ENCODE measurements around the gene MAP2K3. TPM values are rescaled to one million over a fixed set of nuclear protein-coding genes. Genes with fewer than 3 reads are reported as not detected.
A peak's percentile ranks its signal among the peaks of the same experiment; 100 is the strongest.
"Not testable (repeated sequence)": the region's sequence is repeated elsewhere in the genome, so short reads cannot be mapped to it uniquely, and the experiment has no call there.

MAP2K3 gene
- total RNA-seq, 1 experiment from 2014 or later: 20.4 TPM

DNA sequence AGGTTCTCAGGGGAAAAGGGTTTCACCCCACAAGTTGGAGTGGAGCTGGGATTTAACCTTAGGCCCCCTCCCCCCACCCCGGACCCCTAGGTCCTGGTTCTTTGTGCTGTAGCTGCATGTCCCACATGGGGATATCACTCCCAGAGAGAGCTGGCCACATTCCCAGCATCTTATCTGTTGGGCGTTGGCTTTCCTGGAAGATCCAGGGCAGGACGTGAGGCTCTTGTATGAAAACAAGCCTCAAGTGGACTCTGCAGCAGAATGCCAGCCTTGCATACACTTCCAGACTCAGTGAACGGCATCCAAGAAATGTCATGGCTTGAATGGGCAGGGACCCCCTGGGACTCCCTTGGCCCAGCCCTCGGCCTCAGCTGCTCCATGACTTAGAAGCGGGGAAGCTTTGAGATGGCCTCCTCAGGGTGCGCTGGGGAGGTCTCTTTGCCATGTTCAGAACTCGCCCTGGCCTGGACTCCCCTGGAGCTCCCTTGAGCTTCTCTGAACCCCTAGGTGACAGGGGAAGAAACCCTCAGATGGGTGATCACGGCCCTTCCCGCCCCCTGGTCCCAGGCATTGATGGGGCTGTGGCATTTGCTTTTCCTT, 62.2 kb downstream of the MAP2K3 start:
- not testable (repeated sequence) for H3K36me3 ChIP-seq; H3K4me1 ChIP-seq; DNase-seq; H3K9me3 ChIP-seq (replicated peaks); H3K4me3 ChIP-seq; H3K27ac ChIP-seq
- peaks cover 12% of the 10 kb centered on the region for H3K27me3 ChIP-seq

DNA sequence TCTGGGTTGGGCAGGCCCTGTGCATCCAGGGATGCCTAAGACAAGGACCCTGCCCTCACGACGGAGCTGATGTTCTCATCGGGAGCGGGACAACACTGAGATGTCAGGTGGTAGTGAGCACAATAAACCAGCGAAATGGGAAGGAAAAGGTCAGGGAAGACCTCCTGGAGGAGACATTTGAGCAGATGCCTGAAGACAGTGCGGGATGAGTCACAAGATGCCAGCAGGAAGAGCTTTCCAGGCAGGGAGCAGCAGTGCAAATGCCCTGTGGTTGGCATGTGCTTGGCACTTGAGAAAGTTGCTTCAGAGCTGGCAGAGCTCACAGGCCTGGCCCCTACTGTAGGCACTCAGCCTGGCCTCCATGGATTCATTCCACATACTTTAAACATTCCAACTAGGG, 63.1 kb downstream of the MAP2K3 start:
- H3K4me1 ChIP-seq; H3K9me3 ChIP-seq (replicated peaks); DNase-seq; H3K27ac ChIP-seq; H3K36me3 ChIP-seq; H3K4me3 ChIP-seq: not testable (repeated sequence)
- H3K27me3 ChIP-seq: peaks cover 19% of the 10 kb centered on the region

DNA sequence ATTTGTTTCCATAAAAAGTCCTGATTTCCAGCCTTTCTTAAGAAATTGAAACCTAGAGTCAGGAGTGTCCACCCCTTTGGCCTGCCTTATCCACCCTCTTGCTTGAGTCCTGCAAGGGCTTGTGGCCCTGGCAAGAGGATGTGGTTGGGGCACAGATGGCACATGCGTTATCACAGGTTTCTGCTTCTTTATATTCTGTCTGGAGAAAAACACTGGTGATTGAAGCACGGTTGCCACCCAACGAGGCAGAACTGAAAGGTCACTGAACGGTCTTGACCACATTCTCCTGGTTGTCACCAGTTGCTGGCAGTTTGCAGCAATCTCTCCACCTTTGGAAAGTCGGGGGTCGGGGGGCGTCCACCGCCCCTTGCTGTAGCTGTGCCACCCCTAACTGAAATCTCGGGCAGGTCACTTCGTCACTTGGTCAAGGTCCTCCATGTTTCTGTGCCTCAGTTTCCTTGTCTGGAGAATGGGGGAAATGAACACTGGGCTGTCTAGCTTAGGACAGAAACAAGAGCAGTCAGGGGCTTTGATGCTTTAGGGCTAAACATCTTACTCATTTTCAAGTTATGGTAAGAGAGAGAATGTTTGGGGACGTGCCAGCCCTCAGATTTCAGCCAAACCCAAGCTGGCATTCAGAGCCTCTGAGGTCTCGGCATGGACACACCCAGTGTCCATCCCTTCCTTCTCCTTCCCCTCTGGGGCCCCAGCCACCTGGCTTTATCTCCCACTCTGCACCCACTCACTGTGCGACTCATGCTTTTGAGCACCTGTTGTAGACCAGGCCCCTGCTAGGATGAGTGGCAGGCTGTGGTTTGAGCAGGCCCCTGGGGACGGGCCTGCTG, 63.8 kb downstream of the MAP2K3 start:
- not testable (repeated sequence) for H3K27ac ChIP-seq

DNA sequence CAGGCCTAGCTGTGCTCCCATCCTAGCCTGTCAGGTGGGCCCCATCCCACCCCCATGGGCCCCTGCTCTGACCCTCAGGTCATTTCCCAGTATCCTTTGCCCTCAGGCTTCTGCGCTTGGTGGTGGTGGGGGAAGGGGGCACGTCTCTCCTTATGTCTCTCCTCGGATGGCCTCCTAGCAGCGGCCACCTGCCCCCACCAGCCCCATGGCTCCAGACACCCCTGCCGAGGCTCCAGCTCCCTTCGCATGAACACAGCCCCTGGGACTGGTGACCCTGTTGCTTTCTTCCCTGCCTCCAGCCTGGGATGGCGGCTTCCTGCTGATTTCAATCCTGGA, 64.4 kb downstream of the MAP2K3 start:
- H3K36me3 ChIP-seq; H3K4me3 ChIP-seq; H3K9me3 ChIP-seq (replicated peaks); H3K4me1 ChIP-seq; H3K27ac ChIP-seq: not testable (repeated sequence)
- DNase-seq: peak in 1 of 2 experiments; percentile 17
- peaks cover 24% of the 10 kb centered on the region for H3K27me3 ChIP-seq

More for the DNA sequence above, 63.8 kb downstream of the MAP2K3 start:
- not testable (repeated sequence) for H3K4me3 ChIP-seq; H3K9me3 ChIP-seq (replicated peaks); H3K4me1 ChIP-seq; H3K36me3 ChIP-seq
- H3K27me3 ChIP-seq: peaks cover 21% of the 10 kb centered on the region
- DNase-seq: peak in 1 of 2 experiments; percentile 58

- peak in 1 of 2 experiments; percentile 27 for DNase-seq
- not testable (repeated sequence) for H3K4me1 ChIP-seq; H3K4me3 ChIP-seq; H3K36me3 ChIP-seq; H3K9me3 ChIP-seq (replicated peaks); H3K27ac ChIP-seq
- H3K27me3 ChIP-seq: peaks cover 24% of the 10 kb centered on the region
Measured at GRCh38 chr17:21349358-21350050, 65.0 kb downstream of the MAP2K3 start.

DNA sequence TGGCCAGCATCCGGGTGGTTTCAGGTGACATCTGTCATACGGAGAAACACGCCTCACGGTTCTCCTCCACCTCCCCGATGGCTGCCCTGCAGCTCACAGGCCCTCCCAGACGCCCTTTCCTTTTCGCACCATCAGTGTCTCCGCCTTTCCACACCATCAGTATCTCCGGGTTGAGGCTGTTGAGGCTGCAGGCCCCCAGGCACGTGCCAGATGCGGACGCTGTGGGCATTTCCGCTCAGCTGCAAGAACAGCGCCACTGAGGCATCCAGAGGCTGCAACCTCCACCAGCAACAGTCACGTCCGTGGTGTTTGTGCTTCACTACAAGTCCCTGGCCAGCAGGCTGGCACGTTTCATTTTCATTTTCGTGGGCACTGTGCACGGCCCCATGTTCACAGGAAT, 66.0 kb downstream of the MAP2K3 start:
- not testable (repeated sequence) for DNase-seq; H3K4me3 ChIP-seq; H3K36me3 ChIP-seq; H3K9me3 ChIP-seq (replicated peaks); H3K4me1 ChIP-seq; H3K27ac ChIP-seq
- peaks cover 19% of the 10 kb centered on the region for H3K27me3 ChIP-seq

DNA sequence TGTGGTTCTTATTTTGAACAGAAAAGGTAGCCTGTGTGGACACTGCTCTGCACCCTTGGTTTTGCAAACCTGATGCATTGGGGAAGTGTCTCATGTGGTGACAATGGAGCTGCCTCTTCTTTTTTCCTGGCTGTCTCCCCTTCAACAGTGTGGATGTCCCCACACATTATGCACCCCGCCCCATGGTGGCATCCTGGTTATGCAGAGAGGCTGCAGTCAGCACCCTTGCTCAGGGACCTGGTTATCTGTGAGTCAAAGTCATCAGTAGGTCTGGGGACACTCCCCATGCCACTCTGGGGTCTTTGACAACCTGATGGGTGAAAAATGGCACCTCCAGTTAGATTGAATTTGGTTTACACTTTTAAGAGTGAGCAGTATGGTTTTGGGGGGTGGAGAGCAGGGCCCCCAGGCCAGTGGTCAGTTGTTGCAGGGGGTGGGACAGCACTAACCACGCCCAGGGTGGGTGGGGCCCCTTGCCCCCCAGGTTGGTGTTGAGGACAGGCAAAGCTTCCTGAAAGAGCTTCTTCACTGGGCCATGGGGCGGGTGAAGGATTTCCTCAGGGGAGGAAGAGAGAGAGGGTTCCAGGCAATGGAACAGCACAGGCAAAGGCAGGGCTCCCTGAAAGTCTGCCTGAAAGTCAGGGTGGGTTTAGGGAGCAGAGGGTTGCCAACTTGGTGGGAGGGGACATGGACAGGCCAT, 67.0 kb downstream of the MAP2K3 start:
- H3K27ac ChIP-seq: no peak overlapping the region
- H3K4me3 ChIP-seq: no peak overlapping the region
- no peak for DNase-seq
- no peaks in the 10 kb centered on the region for H3K4me1 ChIP-seq
- no peaks in the 10 kb centered on the region for H3K36me3 ChIP-seq
- no peaks in the 10 kb centered on the region for H3K9me3 ChIP-seq (replicated peaks)
- peaks cover 19% of the 10 kb centered on the region for H3K27me3 ChIP-seq

DNA sequence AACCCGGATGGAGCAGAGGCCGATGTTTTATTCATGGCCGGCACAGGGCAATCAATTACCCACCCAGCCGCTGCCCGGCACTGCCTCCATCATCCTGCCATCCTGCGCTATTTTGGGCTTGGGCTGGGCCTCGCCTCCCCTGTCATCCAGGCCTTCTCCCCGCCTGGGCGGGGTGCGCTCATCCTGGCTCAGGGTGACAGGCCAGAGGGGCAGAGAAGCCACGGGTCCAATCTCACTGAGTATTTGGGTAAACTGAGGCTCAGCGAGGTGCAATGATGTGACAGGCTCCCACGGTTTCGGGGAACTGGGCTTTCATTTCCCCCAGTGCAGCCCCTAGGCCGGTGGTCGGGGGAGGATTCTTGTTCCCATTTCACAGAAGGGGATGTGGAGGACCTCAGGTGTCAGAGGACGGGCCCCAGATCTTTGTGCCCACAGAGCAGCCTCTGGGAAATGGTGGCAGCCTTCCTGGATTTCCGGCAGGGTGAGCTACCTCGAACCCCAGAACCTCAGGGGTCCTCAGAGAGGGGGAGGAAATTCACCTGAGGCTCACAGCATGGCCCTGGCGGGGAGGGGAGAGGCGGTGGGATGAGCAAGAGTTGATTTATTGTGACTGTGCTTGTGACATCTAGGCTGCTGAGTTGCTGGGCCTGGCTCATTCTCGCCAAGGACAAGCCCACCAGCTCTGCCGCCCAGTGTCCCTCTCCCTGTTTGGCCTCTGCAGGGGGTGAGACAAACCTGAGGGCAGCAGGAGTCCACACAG, 67.9 kb downstream of the MAP2K3 start:
- peak in 1 of 2 experiments; percentile 4 for DNase-seq
- H3K27ac ChIP-seq: no peak overlapping the region
- H3K27me3 ChIP-seq: peaks cover 21% of the 10 kb centered on the region
- no peaks in the 10 kb centered on the region for H3K4me1 ChIP-seq
- no peaks in the 10 kb centered on the region for H3K9me3 ChIP-seq (replicated peaks)
- no peaks in the 10 kb centered on the region for H3K36me3 ChIP-seq
- no peak overlapping the region for H3K4me3 ChIP-seq

DNA sequence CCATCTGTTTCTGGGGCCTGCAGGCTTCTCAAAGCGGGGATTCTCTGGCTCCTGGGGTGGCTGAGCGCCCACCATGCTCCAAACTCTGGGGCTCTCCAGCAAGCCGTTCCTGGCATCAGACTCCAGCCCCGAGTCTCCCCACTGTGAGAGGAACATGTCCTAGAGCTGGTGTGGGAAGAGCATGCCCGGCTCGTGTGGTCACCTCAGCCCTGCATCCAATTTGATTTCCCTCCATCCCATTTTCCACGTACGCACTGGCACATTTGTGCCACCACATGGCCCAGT, 68.4 kb downstream of the MAP2K3 start:
- peak in 1 of 2 experiments; percentile 9 for DNase-seq
- H3K4me1 ChIP-seq: no peaks in the 10 kb centered on the region
- H3K9me3 ChIP-seq (replicated peaks): no peaks in the 10 kb centered on the region
- no peaks in the 10 kb centered on the region for H3K36me3 ChIP-seq
- H3K27ac ChIP-seq: no peak overlapping the region
- H3K4me3 ChIP-seq: no peak overlapping the region
- H3K27me3 ChIP-seq: peaks cover 26% of the 10 kb centered on the region

DNA sequence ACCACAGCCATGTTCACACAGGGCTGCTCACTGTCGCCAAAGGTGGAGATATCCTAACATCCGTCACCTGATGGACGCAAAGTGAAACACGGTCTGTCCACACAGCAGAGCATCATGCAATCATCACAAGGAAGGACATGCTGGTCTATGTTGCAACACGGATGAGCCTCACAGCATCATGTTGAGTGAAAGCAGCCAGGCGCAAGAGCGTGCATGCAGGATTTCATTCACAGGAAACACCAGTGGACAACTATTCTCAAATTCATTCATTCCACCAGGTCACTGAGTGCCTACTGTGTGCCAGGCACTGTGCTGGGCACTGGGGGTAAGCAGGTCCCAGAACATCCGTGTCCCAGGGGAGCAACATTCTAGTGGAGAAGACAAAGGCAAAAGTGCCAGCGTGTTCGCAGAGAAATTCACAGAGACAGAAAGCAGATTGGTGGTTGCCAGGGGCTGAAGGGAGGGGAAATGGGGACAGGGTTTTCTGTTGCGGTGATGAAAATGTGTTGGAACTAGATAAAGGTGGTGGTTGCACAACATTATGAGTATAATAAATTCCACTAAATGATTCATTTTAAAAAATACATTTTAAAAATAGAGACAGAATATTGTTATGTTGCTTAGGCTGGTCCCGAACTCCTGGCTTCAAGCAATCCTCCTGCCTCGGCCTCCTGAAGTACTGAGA, 69.0 kb downstream of the MAP2K3 start:
- peaks cover 29% of the 10 kb centered on the region for H3K27me3 ChIP-seq
- no peak for DNase-seq
- no peak overlapping the region for H3K27ac ChIP-seq
- no peak overlapping the region for H3K4me3 ChIP-seq
- H3K36me3 ChIP-seq: no peaks in the 10 kb centered on the region
- no peaks in the 10 kb centered on the region for H3K9me3 ChIP-seq (replicated peaks)
- no peaks in the 10 kb centered on the region for H3K4me1 ChIP-seq

GRCh38 chr17:21354796-21355385, 70.4 kb downstream of the MAP2K3 start:
- H3K27me3 ChIP-seq: peaks cover 32% of the 10 kb centered on the region
- H3K9me3 ChIP-seq (replicated peaks): no peaks in the 10 kb centered on the region
- H3K36me3 ChIP-seq: no peaks in the 10 kb centered on the region
- no peaks in the 10 kb centered on the region for H3K4me1 ChIP-seq
- no peak for DNase-seq
- H3K27ac ChIP-seq: no peak overlapping the region
- no peak overlapping the region for H3K4me3 ChIP-seq

GRCh38 chr17:21355586-21355985, 71.1 kb downstream of the MAP2K3 start:
- Histone ChIP-seq H3K36me3 (no peaks in the 10 kb centered on the region), H3K9me3 (replicated peaks) (no peaks in the 10 kb centered on the region), H3K4me1 (no peaks in the 10 kb centered on the region), H3K4me3 (no peak overlapping the region), H3K27me3 (peaks cover 39% of the 10 kb centered on the region), H3K27ac (no peak overlapping the region)
- no peak for DNase-seq

DNA sequence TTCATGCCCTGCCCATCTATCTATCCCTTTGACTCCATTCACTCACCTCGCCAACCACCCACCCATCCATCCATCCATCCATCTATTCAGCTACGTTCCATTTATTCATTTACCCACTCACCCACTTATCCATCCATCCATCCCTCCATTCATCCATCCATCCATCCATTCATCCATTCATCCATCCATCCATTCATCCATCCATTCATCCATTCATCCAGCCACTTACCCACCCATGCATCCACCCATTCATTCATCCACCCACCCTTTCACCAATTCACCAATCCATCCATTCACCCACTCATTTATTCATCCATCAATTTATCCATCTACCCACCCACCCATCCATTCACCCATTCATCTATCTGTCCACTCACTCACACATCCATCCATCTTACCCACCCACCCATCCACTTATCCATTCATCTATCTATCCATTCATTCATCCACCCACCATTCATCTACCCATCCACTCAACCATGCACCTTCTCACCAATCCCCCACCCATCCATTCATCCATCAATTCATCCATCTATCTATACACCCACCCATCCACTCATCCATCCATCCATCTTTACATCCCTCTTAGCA, 72.1 kb downstream of the MAP2K3 start:
- Histone ChIP-seq H3K4me1 (no peaks in the 10 kb centered on the region), H3K27ac (no peak overlapping the region), H3K27me3 (peaks cover 40% of the 10 kb centered on the region), H3K4me3 (no peak overlapping the region), H3K9me3 (replicated peaks) (no peaks in the 10 kb centered on the region), H3K36me3 (no peaks in the 10 kb centered on the region)
- DNase-seq: no peak

Data from SJCRH30 (cell line).